ENCODE results near the gene KRT73.

The KRT73 gene

DNA sequence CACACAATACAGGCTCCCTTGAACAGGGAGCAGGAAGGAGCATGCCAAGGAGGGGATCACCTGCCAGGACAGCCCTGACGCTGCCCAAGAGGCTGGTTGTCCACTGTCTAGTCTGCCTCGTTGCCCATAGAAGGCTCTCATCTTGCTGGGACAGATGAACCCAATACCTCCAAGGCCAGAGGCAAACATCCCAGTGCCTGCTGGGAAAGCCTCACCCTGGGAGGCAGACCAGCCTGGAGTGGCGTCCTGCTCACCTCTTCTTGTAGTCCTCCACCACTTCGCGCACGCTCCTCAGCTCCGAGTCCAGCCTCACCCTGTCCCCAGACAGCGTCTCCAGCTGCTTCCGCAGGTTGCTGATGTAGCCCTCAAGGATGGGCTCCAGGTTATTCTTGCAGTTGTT is 2.4 kb downstream of the KRT73 start:
- Histone ChIP-seq H3K4me3 (ENCODE audit: low read length) (no peak overlapping the region), H3K9ac (ENCODE audit: low read length) (no peak overlapping the region), H3K27ac (ENCODE audit: low read length) (no peak overlapping the region), H3K4me1 (ENCODE audit: control insufficient read depth, low read depth, low read length) (no peaks in the 10 kb centered on the region), H3K27me3 (ENCODE audit: control insufficient read depth, insufficient read depth, low read length) (peaks cover 7% of the 10 kb centered on the region), H3K9me3 (ENCODE audit: control insufficient read depth, low read depth, low read length) (no peaks in the 10 kb centered on the region), H3K36me3 (ENCODE audit: control insufficient read depth, low read depth, low read length) (no peaks in the 10 kb centered on the region)

DNA sequence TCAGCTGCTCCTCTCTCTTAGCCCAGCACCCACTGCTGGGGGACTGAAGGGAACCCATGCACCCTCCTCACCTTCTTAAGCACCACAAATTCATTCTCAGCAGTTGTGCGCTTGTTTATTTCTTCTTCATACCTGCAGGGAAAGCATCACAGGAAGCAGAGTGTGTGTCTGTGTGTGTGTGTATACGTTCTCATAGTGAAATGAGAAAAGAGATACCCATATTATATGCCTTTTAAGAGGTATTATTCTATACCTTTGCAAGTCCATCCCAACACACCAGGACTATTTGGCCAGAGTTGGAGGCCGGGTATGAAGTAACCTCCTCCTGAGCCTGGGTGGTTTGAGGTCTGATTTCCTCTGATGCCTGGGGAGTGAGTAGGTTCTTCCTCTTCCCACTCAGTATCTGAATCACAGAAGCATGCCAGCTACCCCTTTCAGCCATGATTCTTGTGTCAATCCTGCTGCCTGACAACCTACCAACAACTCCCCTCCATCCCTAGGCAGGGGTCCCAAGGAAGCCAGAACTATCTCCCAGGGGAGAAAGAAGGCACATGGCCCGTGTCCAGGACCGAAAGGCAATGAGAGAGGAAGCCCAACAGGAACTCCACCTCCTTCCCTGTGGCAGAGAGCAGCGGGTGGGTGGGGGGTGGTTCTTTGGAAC is 3.0 kb downstream of the KRT73 start:
- peaks cover 7% of the 10 kb centered on the region for H3K27me3 ChIP-seq (ENCODE audit: control insufficient read depth, insufficient read depth, low read length)
- no peaks in the 10 kb centered on the region for H3K9me3 ChIP-seq (ENCODE audit: control insufficient read depth, low read depth, low read length)
- no peak overlapping the region for H3K9ac ChIP-seq (ENCODE audit: low read length)
- H3K36me3 ChIP-seq (ENCODE audit: control insufficient read depth, low read depth, low read length) = no peaks in the 10 kb centered on the region
- H3K4me1 ChIP-seq (ENCODE audit: control insufficient read depth, low read depth, low read length) = no peaks in the 10 kb centered on the region
- no peak overlapping the region for H3K4me3 ChIP-seq (ENCODE audit: low read length)
- H3K27ac ChIP-seq (ENCODE audit: low read length) = no peak overlapping the region

DNA sequence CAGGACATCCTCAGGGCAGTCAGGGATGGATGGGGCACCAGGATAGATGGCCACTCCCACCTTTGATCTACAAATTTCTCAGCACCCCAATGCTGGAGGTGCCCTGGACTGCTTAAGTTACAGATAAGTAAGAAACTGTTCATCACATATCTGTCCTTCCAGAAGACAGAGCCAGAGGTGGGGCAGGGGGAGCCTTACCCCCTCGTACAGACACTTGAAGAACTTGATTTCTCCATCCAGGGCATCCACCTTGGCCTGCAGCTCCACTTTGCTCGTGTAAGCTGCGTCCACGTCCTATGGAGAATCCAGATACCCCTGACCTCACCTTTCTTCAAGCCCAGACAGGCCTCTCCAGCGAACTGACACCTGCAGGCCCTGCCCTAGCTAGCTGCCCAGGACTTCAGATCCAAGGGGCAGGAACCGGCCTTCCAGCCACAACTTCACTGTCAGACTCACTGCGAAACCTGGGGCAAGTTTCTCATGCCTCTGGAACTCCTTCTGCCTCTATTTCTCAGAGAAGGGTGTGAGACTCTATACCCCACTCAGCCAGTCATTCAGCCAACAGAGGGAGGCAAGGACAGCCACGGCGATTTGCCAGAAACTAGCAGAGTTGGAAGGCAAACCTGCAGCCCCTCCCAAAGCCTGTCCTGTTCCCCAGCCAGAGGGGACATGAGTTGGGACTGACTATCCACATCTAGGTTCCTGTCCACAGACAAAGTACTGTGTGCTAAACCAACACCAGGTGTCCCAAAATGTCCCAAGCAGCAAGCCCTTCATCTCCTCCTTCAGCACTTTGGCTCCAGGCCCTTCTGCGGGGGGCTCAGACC is 3.8 kb downstream of the KRT73 start:
- no peaks in the 10 kb centered on the region for H3K9me3 ChIP-seq (ENCODE audit: control insufficient read depth, low read depth, low read length)
- no peak overlapping the region for H3K9ac ChIP-seq (ENCODE audit: low read length)
- H3K27me3 ChIP-seq (ENCODE audit: control insufficient read depth, insufficient read depth, low read length) = peaks cover 7% of the 10 kb centered on the region
- no peak overlapping the region for H3K27ac ChIP-seq (ENCODE audit: low read length)
- H3K4me3 ChIP-seq (ENCODE audit: low read length) = no peak overlapping the region
- no peaks in the 10 kb centered on the region for H3K4me1 ChIP-seq (ENCODE audit: control insufficient read depth, low read depth, low read length)
- H3K36me3 ChIP-seq (ENCODE audit: control insufficient read depth, low read depth, low read length) = no peaks in the 10 kb centered on the region

DNA sequence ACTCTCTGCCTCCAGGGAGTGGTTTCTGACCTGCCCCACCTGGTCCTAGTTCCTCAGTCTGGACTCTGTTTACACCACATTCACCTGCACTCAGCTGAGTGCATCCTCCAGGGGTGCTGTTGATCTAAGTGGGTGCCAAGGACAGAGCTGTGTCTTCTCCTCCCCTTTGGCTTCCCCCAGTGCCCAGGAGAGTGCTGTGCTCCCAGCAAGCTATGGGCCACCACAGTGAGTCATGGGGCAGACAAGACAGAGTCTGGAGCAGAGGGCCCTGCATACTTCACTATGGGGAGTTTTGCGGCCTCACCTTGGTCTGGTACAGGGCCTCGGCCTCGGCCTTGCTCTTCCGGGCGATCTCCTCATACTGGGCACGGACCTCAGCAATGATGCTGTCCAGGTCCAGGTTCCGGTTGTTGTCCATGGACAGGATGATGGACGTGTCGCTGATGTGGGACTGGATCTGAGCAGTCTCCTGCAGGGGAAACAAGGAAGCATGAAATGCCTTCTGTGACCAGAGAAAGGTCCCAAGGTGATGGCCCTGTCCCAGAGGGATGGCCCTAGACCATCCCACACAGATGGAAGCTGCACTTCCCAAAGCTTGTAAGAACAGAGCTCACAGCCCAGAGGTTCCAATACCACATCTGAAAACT is 4.9 kb downstream of the KRT73 start:
- Histone ChIP-seq H3K27ac (ENCODE audit: low read length) (no peak overlapping the region), H3K9me3 (ENCODE audit: control insufficient read depth, low read depth, low read length) (no peaks in the 10 kb centered on the region), H3K4me3 (ENCODE audit: low read length) (no peak overlapping the region), H3K27me3 (ENCODE audit: control insufficient read depth, insufficient read depth, low read length) (peaks cover 7% of the 10 kb centered on the region), H3K4me1 (ENCODE audit: control insufficient read depth, low read depth, low read length) (no peaks in the 10 kb centered on the region), H3K36me3 (ENCODE audit: control insufficient read depth, low read depth, low read length) (no peaks in the 10 kb centered on the region), H3K9ac (ENCODE audit: low read length) (no peak overlapping the region)

DNA sequence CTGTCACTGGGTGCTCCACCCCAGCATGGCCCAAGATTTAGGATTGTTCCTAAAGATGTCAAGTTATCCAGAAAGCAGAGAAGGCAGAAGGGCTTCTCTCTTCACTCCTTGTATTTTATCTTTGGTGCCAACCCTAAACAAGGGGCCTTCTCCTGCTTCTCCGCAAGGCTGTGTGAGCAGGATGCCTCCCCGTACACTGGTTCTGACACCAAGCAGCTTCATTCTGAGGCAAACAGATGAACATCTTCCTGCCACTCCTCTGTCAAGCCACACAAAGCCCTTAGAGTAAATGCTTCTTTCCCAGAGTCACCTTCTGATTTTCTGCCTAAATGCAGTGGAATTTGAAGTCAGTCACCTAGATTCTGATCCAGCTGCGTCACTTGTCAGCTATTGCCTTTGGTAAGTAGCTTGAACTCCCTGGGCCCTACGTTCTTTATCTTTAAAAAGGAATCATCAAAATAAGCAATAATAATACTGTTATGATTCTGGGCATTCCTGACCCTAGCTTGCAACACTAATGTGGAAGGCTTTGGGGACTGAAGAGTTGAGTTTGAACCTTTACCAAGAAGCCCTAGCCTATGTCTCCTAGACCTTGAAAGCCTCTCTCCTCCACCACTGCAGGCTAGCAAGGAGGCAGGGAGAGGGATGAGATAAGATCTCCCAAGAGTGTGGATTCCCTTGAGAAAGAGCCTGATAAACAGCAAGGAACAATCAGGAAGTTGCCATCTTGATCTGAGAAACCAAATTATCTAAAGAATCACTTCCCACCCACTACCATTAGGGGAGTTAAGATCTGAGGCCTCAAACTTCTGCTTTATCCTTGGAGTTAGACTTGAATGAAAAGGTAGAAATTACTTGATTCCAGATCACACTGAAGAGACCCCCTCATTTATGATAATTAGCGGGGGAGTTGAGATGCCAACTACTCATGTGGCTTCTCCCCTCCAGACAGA is 5.7 kb downstream of the KRT73 start:
- no peak overlapping the region for H3K9ac ChIP-seq (ENCODE audit: low read length)
- no peaks in the 10 kb centered on the region for H3K9me3 ChIP-seq (ENCODE audit: control insufficient read depth, low read depth, low read length)
- H3K27me3 ChIP-seq (ENCODE audit: control insufficient read depth, insufficient read depth, low read length) = peaks cover 7% of the 10 kb centered on the region
- H3K4me3 ChIP-seq (ENCODE audit: low read length) = no peak overlapping the region
- H3K4me1 ChIP-seq (ENCODE audit: control insufficient read depth, low read depth, low read length) = no peaks in the 10 kb centered on the region
- H3K27ac ChIP-seq (ENCODE audit: low read length) = no peak overlapping the region
- H3K36me3 ChIP-seq (ENCODE audit: control insufficient read depth, low read depth, low read length) = no peaks in the 10 kb centered on the region

DNA sequence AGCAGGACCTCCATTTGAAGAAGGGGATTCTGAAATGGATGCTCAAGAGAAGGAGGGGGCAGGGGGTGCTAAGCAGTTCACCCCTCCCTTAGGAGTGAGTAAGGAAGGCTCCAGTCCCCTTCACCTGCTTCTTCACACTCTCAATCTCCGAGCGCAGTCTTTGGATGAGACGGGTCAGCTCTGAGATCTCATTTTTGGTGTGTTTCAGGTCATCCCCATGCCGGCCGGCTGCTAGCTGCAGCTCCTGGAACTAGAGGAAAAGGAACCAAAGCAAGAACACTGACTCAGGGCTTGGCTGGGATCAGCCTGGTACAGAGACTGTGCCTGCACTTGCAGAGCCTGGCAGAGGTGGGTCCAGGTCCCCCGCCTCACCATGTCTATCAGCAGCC is 7.3 kb downstream of the KRT73 start:
- no peaks in the 10 kb centered on the region for H3K9me3 ChIP-seq (ENCODE audit: control insufficient read depth, low read depth, low read length)
- H3K4me3 ChIP-seq (ENCODE audit: low read length) = no peak overlapping the region
- no peaks in the 10 kb centered on the region for H3K4me1 ChIP-seq (ENCODE audit: control insufficient read depth, low read depth, low read length)
- peaks cover 7% of the 10 kb centered on the region for H3K27me3 ChIP-seq (ENCODE audit: control insufficient read depth, insufficient read depth, low read length)
- no peak overlapping the region for H3K27ac ChIP-seq (ENCODE audit: low read length)
- H3K36me3 ChIP-seq (ENCODE audit: control insufficient read depth, low read depth, low read length) = no peaks in the 10 kb centered on the region
- no peak overlapping the region for H3K9ac ChIP-seq (ENCODE audit: low read length)

DNA sequence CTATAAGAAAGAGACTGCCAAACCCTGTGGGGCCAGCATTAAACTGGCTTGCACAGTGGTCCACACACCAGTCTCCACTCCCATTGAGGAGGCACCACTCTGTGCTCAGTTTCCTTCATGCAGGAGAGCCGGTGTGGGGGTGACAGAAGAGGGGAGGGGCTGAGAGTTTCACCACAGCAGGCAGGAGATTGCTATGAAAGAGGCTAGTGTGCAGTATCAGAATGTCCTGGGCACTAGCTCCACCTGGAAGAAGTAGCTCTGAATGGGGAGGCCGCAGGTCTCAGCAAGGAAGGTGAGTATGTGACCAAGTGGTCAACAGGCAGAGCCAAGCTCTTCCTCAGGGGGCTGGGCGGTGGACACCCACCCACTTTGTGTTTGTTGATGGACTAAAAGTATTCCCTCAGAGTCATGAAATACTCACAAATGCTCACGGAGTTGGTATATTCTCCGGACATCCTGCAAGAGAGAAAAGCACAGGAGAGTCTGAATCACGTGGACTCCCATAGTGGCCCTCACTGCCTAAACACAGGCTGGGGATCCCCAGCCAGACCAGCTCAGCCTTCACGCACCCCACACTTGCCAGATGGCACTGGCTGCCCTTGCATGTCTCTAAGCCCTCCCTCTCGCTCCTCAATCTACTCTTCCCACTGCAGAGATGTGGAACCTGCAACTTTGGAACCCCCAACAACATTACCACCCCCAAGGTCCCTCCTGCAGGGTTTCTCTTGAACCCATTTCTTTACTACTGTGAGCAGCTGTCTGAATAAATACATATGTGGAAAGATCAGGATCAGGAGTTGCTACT is 9.3 kb downstream of the KRT73 start:
- Histone ChIP-seq H3K9ac (ENCODE audit: low read length) (no peak overlapping the region), H3K27me3 (ENCODE audit: control insufficient read depth, insufficient read depth, low read length) (peaks cover 7% of the 10 kb centered on the region), H3K27ac (ENCODE audit: low read length) (no peak overlapping the region), H3K9me3 (ENCODE audit: control insufficient read depth, low read depth, low read length) (no peaks in the 10 kb centered on the region), H3K36me3 (ENCODE audit: control insufficient read depth, low read depth, low read length) (no peaks in the 10 kb centered on the region), H3K4me1 (ENCODE audit: control insufficient read depth, low read depth, low read length) (no peaks in the 10 kb centered on the region), H3K4me3 (ENCODE audit: low read length) (no peak overlapping the region)

DNA sequence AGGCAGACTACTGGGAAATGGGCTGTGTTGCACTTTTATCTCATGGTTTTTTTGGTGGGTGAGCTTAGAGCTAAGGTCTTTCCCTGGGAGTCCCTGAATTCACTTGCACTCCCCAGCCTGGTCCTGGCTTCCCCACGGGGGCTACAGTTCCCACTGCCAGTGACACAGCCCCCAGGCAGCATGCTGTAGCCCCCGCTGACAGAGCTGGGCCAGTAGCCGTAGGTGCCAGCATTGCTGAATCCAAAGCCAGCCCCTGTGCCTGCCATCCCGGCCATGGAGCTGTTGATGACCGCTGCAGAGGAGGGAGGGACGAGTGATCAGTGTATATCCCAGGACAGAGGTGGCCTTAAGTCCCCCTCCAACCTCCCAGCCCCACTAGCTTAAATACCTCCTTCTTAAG is 10.2 kb downstream of the KRT73 start:
- Histone ChIP-seq H3K27ac (ENCODE audit: low read length) (no peak overlapping the region), H3K4me1 (ENCODE audit: control insufficient read depth, low read depth, low read length) (no peaks in the 10 kb centered on the region), H3K9ac (ENCODE audit: low read length) (no peak overlapping the region), H3K36me3 (ENCODE audit: control insufficient read depth, low read depth, low read length) (no peaks in the 10 kb centered on the region), H3K9me3 (ENCODE audit: control insufficient read depth, low read depth, low read length) (no peaks in the 10 kb centered on the region), H3K27me3 (ENCODE audit: control insufficient read depth, insufficient read depth, low read length) (peaks cover 7% of the 10 kb centered on the region), H3K4me3 (ENCODE audit: low read length) (no peak overlapping the region)

DNA sequence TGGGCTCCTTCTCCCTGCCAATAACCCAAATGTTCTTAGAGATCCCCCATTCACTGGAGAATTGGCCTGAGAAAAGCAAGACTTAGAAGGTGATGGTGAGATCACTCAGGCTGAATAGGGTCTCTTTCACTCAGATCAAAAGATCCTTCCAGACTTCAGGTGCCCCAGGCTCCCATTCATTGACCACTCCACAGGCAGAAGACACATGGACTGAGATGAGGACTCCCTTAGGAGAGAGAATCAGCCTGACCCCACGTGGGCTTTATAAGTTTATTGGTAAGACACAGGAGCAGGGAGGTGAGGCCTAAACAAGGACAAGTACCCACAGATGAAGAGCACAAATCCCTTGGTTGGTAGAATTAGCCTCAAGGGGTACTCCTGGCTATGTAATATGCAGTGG is 11.0 kb downstream of the KRT73 start:
- H3K9ac ChIP-seq (ENCODE audit: low read length) = no peak overlapping the region
- H3K4me1 ChIP-seq (ENCODE audit: control insufficient read depth, low read depth, low read length) = no peaks in the 10 kb centered on the region
- peaks cover 7% of the 10 kb centered on the region for H3K27me3 ChIP-seq (ENCODE audit: control insufficient read depth, insufficient read depth, low read length)
- H3K27ac ChIP-seq (ENCODE audit: low read length) = no peak overlapping the region
- no peaks in the 10 kb centered on the region for H3K9me3 ChIP-seq (ENCODE audit: control insufficient read depth, low read depth, low read length)
- no peak overlapping the region for H3K4me3 ChIP-seq (ENCODE audit: low read length)
- no peaks in the 10 kb centered on the region for H3K36me3 ChIP-seq (ENCODE audit: control insufficient read depth, low read depth, low read length)

DNA sequence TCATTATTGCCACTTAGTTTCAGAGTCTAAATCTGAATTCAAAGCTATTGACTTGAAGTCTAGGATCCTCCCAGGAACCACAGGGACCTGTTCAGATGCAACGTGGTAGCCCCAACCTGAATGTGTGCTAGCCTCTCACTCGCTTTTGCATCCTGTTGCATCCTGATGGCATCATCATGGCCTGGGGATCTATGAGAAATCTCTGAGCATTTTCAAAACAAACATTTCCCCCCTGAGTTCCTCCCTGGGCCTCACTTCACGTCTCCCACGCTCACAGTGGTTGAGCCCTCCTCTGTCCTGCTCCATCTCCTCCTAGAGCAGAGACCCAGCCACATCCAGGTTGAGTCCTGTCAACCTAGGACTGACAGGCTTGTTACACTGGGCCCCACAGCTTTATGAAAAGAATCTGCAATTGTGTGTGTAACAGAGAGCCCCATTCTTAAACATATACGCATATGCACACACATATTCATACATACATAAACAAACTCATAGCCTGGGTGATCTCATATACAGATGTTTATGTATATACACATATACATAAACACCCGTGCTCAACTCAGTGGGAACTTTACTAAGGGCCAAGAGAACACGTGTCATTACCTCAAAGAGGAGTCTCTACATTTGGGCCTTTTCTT is 11.7 kb downstream of the KRT73 start:
- H3K9ac ChIP-seq (ENCODE audit: low read length) = no peak overlapping the region
- no peaks in the 10 kb centered on the region for H3K36me3 ChIP-seq (ENCODE audit: control insufficient read depth, low read depth, low read length)
- peaks cover 7% of the 10 kb centered on the region for H3K27me3 ChIP-seq (ENCODE audit: control insufficient read depth, insufficient read depth, low read length)
- H3K9me3 ChIP-seq (ENCODE audit: control insufficient read depth, low read depth, low read length) = no peaks in the 10 kb centered on the region
- no peaks in the 10 kb centered on the region for H3K4me1 ChIP-seq (ENCODE audit: control insufficient read depth, low read depth, low read length)
- H3K27ac ChIP-seq (ENCODE audit: low read length) = no peak overlapping the region
- no peak overlapping the region for H3K4me3 ChIP-seq (ENCODE audit: low read length)
